K562 (cell line): Measurements from ENCODE around the gene POLR1B. TPM values are rescaled to one million over a fixed set of nuclear protein-coding genes. Genes with fewer than 3 reads are reported as not detected.
A peak's percentile ranks its signal among the peaks of the same experiment; 100 is the strongest.

ENCODE experiments used
- CREB3 ChIP-seq: fragments of 450-650 bp; conservative IDR thresholded peaks from 2 replicates; pipeline ENCODE4 v1.6.1; 2016; ENCODE audit warnings: missing genetic modification characterization, low read depth, mild to moderate bottlenecking, missing compliant biosample characterization, moderate library complexity
- ELF4 ChIP-seq: fragments of 450-650 bp; formaldehyde crosslinking; IDR thresholded peaks from 2 replicates; pipeline ENCODE4 v1.4.0; 2022; ENCODE audit warnings: missing genetic modification characterization
- ELK1 ChIP-seq: sonication (generic); formaldehyde crosslinking; IDR thresholded peaks from 2 replicates; pipeline ENCODE4 v1.8.1; 2022; ENCODE audit warnings: missing genetic modification reagents
- FOXO4 ChIP-seq: fragments of 450-650 bp; formaldehyde crosslinking; IDR thresholded peaks from 2 replicates; pipeline ENCODE4 v1.4.0; 2020; ENCODE audit warnings: mild to moderate bottlenecking, moderate library complexity
- HLTF ChIP-seq: fragments of 450-650 bp; IDR thresholded peaks from 2 replicates; pipeline ENCODE4 v1.6.1; 2016
- JUND ChIP-seq, 2 experiments: IDR thresholded peaks; 2 replicates in 1 of 2; 3 replicates in 1 of 2; pipeline ENCODE4 v1.6.1; 2011; ENCODE audit warnings: borderline replicate concordance in 2 of 2, low read depth in 2 of 2, low read length in 2 of 2, improper control_type of control experiment in 1 of 2, missing biosample characterization in 1 of 2, missing genetic modification characterization in 1 of 2, missing genetic modification reagents in 1 of 2
- MAX ChIP-seq: sonication (generic); formaldehyde crosslinking; IDR thresholded peaks from 2 replicates; pipeline ENCODE4 v1.9.0; 2022; ENCODE audit warnings: mild to moderate bottlenecking, missing genetic modification reagents
- MLX ChIP-seq, 2 experiments: fragments of 450-650 bp in 1 of 2; sonication (generic) in 1 of 2; formaldehyde crosslinking; conservative IDR thresholded peaks; 2 replicates each; pipeline versions ENCODE4 v1.4.0 to v1.8.1; 2020 to 2022; ENCODE audit warnings: mild to moderate bottlenecking in 1 of 2, missing genetic modification reagents in 1 of 2
- POLR2B ChIP-seq: fragments of 450-650 bp; IDR thresholded peaks from 2 replicates; pipeline ENCODE4 v1.6.1; 2018; ENCODE audit warnings: low read depth; ENCODE audit not compliant: partially characterized antibody
- RBM34 ChIP-seq: fragments of 200-400 bp; formaldehyde crosslinking; IDR thresholded peaks from 2 replicates; pipeline ENCODE4 v1.6.1; 2018; ENCODE audit warnings: low read length, borderline replicate concordance; ENCODE audit not compliant: insufficient read depth
- SUPT5H ChIP-seq: fragments of 450-650 bp; IDR thresholded peaks from 2 replicates; pipeline ENCODE4 v1.6.1; 2016
- TCF7L2 ChIP-seq: fragments of 150-350 bp; IDR thresholded peaks from 2 replicates; pipeline ENCODE4 v1.6.1; 2016; ENCODE audit warnings: low read depth, mild to moderate bottlenecking, low read length, moderate library complexity
- THRAP3 ChIP-seq: fragments of 450-650 bp; IDR thresholded peaks from 2 replicates; pipeline ENCODE4 v1.6.1; 2016; ENCODE audit warnings: mild to moderate bottlenecking, inconsistent platforms, borderline replicate concordance
- ZNF830 ChIP-seq: fragments of 250-450 bp; sonication (Bioruptor Pico); IDR thresholded peaks from 2 replicates; pipeline ENCODE4 v1.5.0; 2021; ENCODE audit warnings: mild to moderate bottlenecking
- polyA plus RNA-seq, 8 experiments: library from polyadenylated mRNA; depleted of rRNA in 4 of 8; stranded (reverse) in 5 of 8; unstranded in 3 of 8; fragments of >200 nt; fragmentation: Nextera tagmentation in 2 of 8; fragmentation: Illumina TruSeq in 1 of 8; extraction: Ambion mirVana in 2 of 8; extraction: Trizol in 1 of 8; gene quantifications; 2 replicates each; pipeline versions ENCODE4 v1.2.1 to v1.2.3, GENCODE V29; 2011 to 2014; ENCODE audit warnings: inconsistent platforms in 1 of 8, missing spikeins in 1 of 8
- total RNA-seq, 7 experiments: library from RNA; depleted of rRNA in 6 of 7; stranded (reverse); fragments of >200 nt in 6 of 7; fragmentation: Illumina TruSeq in 2 of 7; extraction: Trizol in 2 of 7; gene quantifications; 2 replicates each; pipeline versions ENCODE4 v1.2.1 to v1.2.3, GENCODE V29; 2011 to 2021; ENCODE audit warnings: low replicate concordance in 1 of 7
- TF ChIP-seq, protein P1 (sequence below): IDR thresholded peaks from 2 replicates; pipeline ENCODE4 v1.6.1; 2012; ENCODE audit warnings: low read depth, low read length, improper control_type of control experiment, borderline replicate concordance
- TF ChIP-seq, protein P2 (sequence below): sonication (generic); formaldehyde crosslinking; IDR thresholded peaks from 2 replicates; pipeline ENCODE4 v1.8.0; 2022; ENCODE audit warnings: mild to moderate bottlenecking, low read depth, missing genetic modification reagents

The POLR1B gene
- total and polyA plus RNA-seq, 9 of the 15 experiments (the other 6 are each of a cell fraction or from before 2014, with no cell fraction given), result 19.8 to 55.1 (median 40.2) TPM

DNA sequence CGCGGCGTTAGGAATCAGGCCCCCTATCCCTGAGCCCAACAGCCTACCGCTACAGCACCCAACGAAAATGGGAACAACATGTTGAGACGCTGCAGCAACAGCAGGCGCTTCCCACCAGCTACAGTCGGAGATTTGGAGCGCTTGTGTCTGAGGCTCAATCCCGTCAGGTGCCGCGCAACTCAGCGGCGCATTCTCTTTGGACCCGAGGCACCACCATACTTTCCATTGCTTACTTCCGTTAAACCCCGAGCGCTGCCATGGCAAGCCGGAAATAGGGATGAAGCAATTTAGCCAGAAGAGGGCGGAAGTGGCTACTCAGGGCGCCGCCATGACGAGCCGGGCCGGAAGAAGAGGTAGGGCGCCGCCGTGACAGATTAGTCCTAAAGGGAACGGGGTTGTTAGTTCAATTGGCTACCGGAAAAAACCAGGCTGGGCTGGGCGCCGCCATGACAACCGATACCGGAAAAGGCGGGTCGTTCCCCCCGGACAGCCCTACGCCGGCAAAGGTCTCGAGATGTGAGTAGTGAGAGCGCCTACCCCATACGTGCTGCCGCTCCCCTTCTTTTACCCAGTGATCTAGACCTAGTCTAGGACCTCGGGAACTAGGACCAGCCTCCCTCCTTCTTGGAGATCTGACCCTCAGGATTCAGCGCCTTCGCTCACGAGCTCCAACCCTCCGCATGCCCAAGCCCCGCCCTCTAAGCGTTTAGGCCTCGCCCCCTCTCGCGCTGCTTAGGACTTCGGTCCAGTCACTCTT lies 42.0 kb downstream of the POLR1B start, which contains the start of gene CHCHD5 (continued):
- TF ChIP-seq ELF4 (CRISPR knock-in tag) (peak; percentile 56; the same call in 1 of the 2 replicates), ELK1 (CRISPR knock-in tag) (no peak), FOXO4 (CRISPR knock-in tag) (0 out of 2 replicates have a peak, but pooled peaks have one; percentile 14), CREB3 (tag) (no peak), THRAP3 (no peak), MLX (CRISPR knock-in tag; conservative IDR thresholded peaks at IDR 0.05) (no peak), POLR2B (peak; percentile 71), SUPT5H (peak; percentile 91), ZNF830 (CRISPR knock-in tag) (no peak), TCF7L2 (peak; percentile 72; the same call in 1 of the 2 replicates), RBM34 (no peak), MAX (CRISPR knock-in tag) (peak; percentile 76), JUND (IDR thresholded peaks at IDR 0.05; ENCODE audit: borderline replicate concordance, low read depth, low read length) (peak; percentile 85), JUND (tag; IDR thresholded peaks at IDR 0.05; ENCODE audit: borderline replicate concordance, low read depth, low read length) (peak; percentile 78; the same call in 2 of the 3 replicates), HLTF (no peak)
- TF ChIP-seq, protein P1, sequence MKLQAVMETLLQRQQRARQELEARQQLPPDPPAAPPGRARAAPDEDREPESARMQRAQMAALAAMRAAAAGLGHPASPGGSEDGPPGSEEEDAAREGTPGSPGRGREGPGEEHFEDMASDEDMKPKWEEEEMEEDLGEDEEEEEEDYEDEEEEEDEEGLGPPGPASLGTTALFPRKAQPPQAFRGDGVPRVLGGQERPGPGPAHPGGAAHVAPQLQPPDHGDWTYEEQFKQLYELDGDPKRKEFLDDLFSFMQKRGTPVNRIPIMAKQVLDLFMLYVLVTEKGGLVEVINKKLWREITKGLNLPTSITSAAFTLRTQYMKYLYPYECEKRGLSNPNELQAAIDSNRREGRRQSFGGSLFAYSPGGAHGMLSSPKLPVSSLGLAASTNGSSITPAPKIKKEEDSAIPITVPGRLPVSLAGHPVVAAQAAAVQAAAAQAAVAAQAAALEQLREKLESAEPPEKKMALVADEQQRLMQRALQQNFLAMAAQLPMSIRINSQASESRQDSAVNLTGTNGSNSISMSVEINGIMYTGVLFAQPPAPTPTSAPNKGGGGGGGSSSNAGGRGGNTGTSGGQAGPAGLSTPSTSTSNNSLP, result no peak
- TF ChIP-seq, protein P2, sequence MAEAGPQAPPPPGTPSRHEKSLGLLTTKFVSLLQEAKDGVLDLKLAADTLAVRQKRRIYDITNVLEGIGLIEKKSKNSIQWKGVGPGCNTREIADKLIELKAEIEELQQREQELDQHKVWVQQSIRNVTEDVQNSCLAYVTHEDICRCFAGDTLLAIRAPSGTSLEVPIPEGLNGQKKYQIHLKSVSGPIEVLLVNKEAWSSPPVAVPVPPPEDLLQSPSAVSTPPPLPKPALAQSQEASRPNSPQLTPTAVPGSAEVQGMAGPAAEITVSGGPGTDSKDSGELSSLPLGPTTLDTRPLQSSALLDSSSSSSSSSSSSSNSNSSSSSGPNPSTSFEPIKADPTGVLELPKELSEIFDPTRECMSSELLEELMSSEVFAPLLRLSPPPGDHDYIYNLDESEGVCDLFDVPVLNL, result no peak
